AG04450 (cell line): ENCODE data around the gene ARHGAP1. TPM values are rescaled to one million over a fixed set of nuclear protein-coding genes. Genes with fewer than 3 reads are reported as not detected.

Experiments used
- CTCF ChIA-PET: fragments of 300-600, 350-600 bp; formaldehyde crosslinking; extraction: SDS; loops from one replicate; lab custom pipeline; 2022; ENCODE audit warnings: antibody characterized with exemption, inconsistent platforms; lab: Charles Lee
- POLR2A ChIA-PET: fragments of 350-600 bp; formaldehyde crosslinking; extraction: SDS; loops from one replicate; lab custom pipeline; 2021; ENCODE audit warnings: antibody characterized with exemption, inconsistent platforms; lab: Yijun Ruan, JAX
- DNase-seq: peaks from one replicate; pipeline ENCODE4 v3.0.0-alpha.2; 2011; ENCODE audit warnings: low read depth, low spot score
- H3K27ac ChIP-seq: one replicate; pipeline ENCODE4 v1.5.1; 2012; ENCODE audit warnings: low read depth, low read length, control low read depth
- H3K27me3 ChIP-seq: one replicate; pipeline ENCODE4 v1.6.0; 2012; ENCODE audit warnings: low read length; ENCODE audit not compliant: control insufficient read depth, insufficient read depth
- H3K4me3 ChIP-seq: 2 replicates; pipeline ENCODE4 v1.5.1; 2011; ENCODE audit warnings: mild to moderate bottlenecking, low read depth, low read length, control low read depth
- H3K9me3 ChIP-seq: 2 replicates; pipeline ENCODE4 v1.5.1; 2012; ENCODE audit warnings: low read length; ENCODE audit not compliant: control insufficient read depth, insufficient read depth
- polyA plus RNA-seq: library from polyadenylated mRNA; depleted of rRNA; stranded (reverse); fragments of >200 nt; gene quantifications from 2 replicates; pipeline ENCODE4 v1.2.3, GENCODE V29; 2011
- TF ChIP-seq, protein P1 (sequence below): IDR thresholded peaks from 2 replicates; pipeline ENCODE4 v1.5.1; 2011; ENCODE audit warnings: low read depth, low read length, control low read depth, inconsistent platforms

ARHGAP1 gene
- polyA plus RNA-seq, 1 experiment, result 42.4 TPM

DNA sequence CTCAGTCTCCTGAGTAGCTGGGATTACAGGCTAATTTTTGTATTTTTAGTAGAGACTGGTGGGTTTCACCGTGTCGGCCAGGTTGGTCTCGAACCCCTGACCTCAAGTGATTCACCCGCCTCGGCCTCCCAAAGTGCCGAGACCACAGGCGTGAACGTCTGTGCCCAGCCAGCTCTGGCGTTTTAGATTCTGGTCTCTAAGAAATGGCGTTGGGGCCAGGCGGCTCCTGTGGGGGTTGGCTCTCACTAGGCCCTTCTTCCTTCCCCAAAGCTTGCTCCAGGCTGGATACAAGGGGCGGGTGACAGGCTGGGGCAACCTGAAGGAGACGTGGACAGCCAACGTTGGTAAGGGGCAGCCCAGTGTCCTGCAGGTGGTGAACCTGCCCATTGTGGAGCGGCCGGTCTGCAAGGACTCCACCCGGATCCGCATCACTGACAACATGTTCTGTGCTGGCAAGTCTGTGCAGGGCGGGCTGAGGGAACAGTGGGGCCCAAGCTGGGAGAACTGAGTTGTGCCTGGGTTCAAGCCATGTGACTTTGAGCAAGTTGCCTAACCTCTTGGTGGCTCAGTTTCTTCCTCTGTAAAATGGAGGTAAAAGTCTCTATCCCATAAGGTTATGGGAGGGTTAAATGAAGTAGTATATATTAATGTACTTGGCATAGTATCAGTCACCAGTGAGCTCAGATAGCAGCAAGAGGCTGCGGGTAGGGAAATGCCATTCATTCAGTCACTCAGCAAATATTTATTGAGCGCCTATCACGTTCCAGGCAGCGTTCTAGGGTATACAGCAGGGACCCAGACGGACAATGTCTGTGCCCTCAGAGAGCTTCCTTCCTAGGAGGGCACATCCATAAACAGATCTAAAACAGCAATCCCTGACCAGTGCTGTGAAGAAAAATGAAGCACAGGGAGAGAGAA is 28.9 kb upstream of the ARHGAP1 start:
- H3K4me3 ChIP-seq, result no peak overlapping the region
- TF ChIP-seq, protein P1, sequence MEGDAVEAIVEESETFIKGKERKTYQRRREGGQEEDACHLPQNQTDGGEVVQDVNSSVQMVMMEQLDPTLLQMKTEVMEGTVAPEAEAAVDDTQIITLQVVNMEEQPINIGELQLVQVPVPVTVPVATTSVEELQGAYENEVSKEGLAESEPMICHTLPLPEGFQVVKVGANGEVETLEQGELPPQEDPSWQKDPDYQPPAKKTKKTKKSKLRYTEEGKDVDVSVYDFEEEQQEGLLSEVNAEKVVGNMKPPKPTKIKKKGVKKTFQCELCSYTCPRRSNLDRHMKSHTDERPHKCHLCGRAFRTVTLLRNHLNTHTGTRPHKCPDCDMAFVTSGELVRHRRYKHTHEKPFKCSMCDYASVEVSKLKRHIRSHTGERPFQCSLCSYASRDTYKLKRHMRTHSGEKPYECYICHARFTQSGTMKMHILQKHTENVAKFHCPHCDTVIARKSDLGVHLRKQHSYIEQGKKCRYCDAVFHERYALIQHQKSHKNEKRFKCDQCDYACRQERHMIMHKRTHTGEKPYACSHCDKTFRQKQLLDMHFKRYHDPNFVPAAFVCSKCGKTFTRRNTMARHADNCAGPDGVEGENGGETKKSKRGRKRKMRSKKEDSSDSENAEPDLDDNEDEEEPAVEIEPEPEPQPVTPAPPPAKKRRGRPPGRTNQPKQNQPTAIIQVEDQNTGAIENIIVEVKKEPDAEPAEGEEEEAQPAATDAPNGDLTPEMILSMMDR, result no peak
- H3K27ac ChIP-seq, result no peak overlapping the region
- ChIA-PET POLR2A (no interaction called here), CTCF (no interaction called here)
- no peak for DNase-seq
- no peaks in the 10 kb centered on the region for H3K27me3 ChIP-seq
- H3K9me3 ChIP-seq, result no peaks in the 10 kb centered on the region; the same call in 1 of the 2 replicates

DNA sequence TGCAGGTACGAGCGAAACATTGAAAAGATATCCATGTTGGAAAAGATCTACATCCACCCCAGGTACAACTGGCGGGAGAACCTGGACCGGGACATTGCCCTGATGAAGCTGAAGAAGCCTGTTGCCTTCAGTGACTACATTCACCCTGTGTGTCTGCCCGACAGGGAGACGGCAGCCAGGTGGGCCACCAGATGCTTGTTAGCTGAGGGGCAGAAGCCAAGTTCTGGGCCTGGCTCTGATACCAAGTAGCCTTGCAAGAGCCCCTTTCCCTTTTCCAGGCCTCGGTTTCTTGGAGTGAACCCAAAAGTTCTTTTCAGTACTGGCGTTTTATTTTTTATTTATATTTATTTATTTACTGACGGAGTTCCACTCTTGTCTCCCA is 28.2 kb upstream of the ARHGAP1 start:
- POLR2A ChIA-PET, result interaction anchor here (1.2 kb wide), 1 partner anchor 28 kb away, joined by 3 read pairs; the partner anchor contains the start of genes ARHGAP1 and ZNF408
- H3K9me3 ChIP-seq, result no peaks in the 10 kb centered on the region; the same call in 1 of the 2 replicates
- TF ChIP-seq, protein P1, result no peak

DNA sequence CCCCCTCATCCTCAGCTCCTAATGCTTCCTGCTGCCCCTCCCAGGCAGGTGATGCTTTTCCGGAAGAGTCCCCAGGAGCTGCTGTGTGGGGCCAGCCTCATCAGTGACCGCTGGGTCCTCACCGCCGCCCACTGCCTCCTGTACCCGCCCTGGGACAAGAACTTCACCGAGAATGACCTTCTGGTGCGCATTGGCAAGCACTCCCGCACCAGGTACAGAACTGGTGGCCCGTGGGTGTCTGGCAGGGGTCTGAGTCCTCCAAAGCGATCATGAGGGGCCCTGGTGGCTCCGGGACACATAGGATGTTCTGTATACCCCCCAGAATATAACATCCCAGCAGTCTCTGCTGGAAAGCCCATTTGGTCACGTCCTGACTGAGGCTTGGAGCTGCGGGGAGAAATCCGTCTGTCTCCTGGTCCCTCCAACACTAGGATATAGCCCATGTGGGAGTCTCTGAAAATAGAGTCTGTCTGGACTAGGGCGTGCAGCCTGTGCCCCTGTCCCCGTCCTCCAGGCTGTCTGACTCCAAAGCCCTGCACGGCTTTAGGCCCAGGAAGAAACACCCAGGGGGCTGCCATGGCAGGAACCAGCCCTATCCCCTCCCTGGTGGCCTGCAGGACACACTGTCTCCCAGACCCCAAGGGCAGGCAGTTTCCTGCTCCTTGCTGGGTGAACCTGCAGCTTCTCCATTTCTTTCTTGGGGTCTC is 27.7 kb upstream of the ARHGAP1 start:
- TF ChIP-seq, protein P1, result no peak
- no peak overlapping the region for H3K4me3 ChIP-seq
- H3K27me3 ChIP-seq, result no peaks in the 10 kb centered on the region
- DNase-seq, result no peak
- H3K9me3 ChIP-seq, result no peaks in the 10 kb centered on the region; the same call in 1 of the 2 replicates
- ChIA-PET POLR2A (interaction anchor here (1.2 kb wide), 1 partner anchor 28 kb away, joined by 3 read pairs; the partner anchor contains the start of genes ARHGAP1 and ZNF408), CTCF (no interaction called here)
- no peak overlapping the region for H3K27ac ChIP-seq

More for the DNA sequence above, 28.2 kb upstream of the ARHGAP1 start:
- Histone ChIP-seq H3K27ac (no peak overlapping the region), H3K4me3 (no peak overlapping the region), H3K27me3 (no peaks in the 10 kb centered on the region)
- CTCF ChIA-PET, result no interaction called here
- no peak for DNase-seq

DNA sequence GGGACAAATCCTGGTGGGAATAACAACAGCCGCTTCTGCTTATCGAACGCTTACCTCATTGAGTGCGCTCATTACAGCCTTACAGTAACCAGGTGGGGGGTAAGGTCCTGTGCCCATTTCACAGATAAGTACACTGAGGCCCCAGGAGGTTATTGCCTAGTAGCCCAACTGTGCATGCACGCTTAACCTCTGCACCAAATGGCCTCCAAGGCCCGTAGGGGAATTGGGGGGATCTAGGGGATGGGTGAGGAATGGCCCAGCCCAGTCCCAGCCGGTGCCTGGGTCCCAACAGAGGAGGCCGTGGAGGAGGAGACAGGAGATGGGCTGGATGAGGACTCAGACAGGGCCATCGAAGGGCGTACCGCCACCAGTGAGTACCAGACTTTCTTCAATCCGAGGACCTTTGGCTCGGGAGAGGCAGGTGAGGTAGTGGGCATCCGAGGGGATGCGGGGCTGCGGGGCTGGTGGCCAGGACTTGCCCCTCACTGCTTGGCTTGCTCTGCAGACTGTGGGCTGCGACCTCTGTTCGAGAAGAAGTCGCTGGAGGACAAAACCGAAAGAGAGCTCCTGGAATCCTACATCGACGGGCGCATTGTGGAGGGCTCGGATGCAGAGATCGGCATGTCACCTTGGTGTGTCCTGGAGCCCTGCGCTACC is 25.9 kb upstream of the ARHGAP1 start:
- ChIA-PET CTCF (no interaction called here), POLR2A (no interaction called here)
- H3K27me3 ChIP-seq, result no peaks in the 10 kb centered on the region
- H3K27ac ChIP-seq, result no peak overlapping the region
- no peak overlapping the region for H3K4me3 ChIP-seq
- no peaks in the 10 kb centered on the region; the same call in 1 of the 2 replicates for H3K9me3 ChIP-seq
- no peak for DNase-seq
- TF ChIP-seq, protein P1, result no peak
